ENCODE results near the gene KRT15.

The KRT15 gene

DNA sequence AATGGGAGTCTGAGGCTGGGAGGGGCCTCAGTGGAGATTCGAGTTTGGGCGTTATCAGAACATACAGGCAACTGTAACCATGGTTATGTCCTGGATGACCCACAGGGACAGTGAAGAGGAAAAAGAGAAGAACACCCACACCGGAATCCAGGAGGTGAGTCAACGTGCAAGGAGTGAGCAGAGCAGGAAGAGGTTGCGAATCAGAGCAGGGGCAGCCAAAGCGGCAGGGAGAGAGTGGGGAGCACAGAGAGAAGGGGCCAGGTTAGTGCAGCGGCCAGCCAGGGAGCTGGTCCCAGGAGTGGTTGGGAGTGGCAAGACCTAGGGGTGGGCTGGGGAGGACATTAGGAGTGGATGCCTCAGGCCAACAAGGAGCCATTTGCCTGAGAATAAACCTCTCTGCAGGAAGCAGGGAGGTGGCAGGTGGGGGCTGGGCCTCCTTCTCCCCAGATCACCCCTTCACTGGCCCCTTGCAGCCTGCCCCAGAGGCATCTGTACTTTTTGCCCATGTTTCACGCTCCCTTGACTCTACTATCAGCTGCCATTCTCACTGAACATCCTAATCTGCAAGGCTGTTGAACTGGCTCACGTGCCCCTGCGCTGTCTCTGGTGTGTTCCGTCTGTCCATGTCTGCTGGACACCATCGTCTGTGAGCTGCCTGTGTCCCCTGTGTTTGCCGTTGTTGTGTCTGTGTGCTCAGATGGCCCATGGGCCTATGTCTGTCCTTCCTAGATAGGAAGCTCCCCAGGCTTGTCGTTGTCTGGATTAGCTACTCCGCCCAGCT, 18.4 kb downstream of the KRT15 start:
- DNase-seq: no peak

DNA sequence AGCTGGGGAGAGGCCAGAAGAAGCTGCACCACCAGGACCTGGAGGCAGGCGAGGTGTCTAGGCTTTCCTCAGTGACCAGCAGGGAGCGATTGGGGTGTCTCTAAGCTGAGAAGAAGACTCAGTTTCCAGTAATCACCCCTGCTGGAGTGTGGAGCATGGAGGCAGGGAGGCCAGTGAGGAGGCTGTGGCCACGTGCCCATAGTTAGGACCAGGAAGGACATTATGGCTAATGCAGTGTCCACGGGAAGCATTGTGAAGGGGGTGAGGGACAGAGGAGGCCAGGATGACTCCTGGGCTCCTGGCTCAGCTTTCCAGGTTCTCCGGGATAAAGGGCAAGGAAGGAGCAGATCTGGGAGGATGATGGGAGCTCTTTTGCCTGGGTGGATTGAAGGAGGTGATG, 19.0 kb downstream of the KRT15 start:
- no peak for DNase-seq

DNA sequence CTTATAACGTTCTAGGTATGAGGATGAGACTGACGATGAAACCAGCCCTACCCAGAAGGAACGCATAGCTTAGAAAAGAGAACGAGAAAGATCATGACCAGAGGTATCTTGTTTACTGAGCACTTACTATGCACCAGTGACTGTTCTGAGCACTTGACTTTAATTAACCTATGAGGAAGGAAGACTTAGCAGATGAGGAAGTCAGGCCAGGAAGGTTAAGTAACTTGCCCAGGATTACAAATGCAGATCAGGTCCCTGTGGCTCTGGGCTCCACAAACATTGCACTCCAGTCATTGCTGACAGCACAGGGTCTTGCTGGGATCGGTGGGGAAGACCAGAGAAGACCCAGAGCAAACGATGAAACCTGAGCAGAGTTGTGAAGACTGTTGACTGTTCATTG, 20.4 kb downstream of the KRT15 start:
- no peak for DNase-seq

DNA sequence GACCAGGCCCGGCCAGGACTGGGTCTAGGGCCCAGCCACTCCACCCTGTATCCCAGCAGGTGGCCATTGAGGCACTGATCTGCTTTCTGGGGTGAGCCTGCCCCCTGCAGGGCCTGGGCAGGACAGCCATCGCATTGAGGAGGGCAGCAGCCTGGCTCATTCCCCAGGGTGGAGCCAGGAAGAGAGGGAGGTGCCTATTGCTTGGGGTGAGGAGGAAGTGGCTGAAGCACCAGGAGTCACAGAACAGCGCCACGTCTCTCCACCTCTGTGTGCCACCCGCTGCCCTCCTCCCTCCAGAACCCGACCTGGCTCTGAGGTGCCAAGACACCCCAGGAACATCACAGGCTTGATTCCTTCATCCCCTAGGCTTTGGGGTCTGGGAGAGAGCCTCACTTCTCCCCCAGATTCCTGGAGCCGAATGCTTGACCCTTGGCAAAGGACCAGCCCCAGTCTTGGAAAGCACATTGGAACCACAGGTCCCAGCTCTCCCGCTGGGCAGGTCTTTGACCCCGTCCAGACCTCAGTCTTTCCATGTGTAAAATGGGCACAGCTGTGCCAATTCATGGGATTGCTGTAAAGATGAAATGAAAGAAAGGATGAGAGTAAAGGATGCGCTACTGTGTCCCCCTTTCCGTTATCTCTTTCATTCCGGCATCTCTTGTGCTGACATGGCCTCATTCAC, 21.7 kb downstream of the KRT15 start:
- peak; percentile 77 for DNase-seq

DNA sequence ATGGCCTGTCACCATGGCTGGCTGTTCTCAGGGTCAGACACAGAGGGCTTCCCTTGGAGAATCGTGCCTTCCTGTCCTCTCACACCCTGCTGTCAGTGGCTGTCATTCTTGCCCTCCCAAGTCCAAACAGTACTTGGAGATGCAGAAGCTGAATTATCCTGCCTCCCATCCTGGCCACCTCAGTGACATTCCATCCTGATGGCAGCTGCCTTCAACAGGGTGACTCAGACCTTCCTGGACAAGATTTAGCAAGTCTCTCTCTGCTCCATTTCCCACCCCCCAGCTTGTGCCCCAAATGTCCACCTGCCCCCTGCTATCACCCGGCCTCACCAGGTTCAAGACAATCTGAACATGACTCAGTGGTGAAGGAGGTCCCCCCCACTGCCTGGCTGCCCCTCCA, 24.2 kb downstream of the KRT15 start:
- DNase-seq: no peak

DNA sequence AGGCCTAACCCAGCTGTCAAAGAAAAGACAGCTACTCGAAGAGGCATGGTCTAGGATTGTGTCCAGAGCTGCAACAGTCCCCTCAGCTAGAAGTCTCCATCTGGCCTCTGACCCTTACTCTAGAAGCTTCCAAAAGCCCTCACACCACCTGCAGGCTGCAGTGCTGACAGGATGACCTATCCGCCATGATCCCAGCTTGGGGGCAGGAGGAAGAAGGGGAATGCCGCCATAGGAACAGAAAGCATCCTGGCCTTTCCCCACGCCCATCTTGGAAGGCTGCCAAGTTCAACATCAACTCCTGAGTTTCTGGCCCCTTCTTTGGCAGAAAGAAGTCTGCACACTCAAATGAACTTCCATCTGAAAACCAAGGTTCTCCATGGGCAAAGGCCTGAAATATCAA, 25.9 kb downstream of the KRT15 start:
- no peak for DNase-seq

DNA sequence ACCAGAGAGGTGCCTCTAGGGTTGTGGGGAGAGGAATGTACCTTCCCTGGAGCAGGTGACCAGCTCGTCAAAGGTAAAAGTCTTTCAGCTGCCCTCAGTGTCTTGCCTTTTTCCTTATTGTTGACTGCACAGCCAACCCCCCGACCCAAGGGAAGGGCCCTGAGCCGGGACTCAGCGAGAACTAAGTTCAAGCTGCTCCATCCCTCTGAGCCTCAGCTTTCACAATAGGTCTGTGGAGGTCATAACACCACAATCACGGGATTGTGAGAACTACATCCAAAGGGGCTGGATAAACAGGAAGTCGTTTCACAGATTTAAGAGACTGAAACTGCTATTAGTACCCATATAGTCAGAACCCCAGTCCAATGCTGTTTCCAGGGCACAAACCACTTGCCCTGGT, 26.3 kb downstream of the KRT15 start:
- DNase-seq: no peak

DNA sequence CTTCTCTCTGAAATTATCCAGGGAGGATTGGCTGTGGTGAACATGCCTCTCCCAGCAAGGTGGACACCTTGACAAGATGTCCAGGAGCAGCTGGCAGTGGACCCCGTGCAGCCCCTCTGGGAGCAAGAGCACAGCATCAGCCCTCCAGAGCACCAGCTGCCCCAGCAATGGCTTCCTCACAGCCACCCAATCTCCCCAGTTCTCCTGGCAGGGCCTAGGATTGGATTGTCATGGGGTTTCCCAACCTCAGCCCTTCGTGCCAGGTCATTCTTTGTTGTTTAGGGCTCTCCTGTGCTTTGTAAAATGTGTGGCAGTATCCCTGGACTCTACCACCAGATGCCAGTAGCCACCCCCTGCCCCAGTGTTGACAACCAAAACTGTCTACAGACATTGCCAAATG, 27.2 kb downstream of the KRT15 start:
- DNase-seq: no peak

DNA sequence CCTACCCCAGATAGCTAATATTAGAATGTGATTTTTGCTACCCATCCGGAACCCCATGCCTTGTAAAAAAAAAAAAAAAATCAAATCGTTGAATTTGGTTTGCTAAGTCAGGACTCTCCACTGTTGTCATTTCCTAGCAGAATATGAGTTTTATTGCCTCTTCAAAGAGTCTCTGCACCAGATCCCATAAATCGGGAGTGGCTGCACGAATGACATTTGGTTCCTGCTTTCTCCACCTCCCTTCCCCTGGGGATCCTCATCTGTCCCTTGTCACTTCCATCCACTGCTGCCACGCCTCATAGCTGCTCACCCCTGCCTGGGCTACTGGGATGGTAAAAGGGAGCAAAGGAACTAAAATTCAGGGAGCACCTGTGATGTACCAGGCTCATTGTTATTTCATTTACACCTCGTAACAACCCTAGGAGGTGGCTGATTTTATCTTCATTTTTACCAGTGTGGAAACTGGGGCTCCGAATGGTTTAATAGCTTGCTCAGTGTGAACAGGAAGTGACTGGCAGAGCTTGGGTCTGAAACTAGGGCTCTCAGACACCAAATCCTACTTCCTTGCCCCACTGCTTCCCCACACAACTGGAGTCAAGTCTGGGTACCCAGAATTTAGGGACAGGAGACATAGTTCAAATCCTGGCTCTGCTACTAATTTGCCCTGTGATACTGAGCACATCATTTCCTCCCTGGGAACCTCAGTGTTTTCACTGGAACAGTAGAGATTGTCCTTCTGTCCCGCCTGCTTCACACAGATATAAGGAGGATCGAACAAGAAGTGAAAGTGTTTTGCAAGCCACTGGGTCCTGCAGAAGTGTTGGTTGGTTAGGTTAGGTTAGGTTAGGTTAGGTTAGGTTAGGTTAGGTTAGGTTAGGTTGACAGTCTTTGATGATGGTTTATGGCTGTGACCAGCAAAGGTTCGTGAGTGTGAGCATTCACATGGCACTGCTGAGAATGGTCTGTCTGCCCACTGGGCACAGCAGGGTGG, 28.4 kb downstream of the KRT15 start:
- no peak for DNase-seq

DNA sequence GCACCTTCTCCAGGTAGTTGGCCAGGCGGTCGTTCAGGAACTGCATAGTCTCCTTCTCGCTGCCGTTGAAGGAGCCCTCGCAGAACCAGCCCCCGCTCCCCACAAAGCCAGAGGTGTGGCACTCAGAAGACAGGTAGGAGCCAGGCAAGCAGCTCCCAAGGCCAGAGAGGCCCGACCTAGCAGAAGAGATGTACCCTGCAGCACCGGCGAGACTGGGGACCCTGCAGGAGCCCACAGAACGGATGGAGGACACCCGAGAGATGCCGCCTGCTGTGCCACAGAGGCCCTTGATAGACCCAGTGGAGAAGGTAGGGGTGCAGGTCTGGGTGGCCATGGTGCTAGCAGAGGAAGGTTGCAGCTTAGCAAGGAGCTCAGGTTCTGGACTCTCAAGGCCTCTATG, 29.2 kb downstream of the KRT15 start, which contains the start of gene KRT36:
Gene KRT36, minus strand, starts transcription at position 380 of the 400 bp plus-strand sequence. Its CDS starts 46 bp downstream, at position 334.
- DNase-seq: no peak

DNA sequence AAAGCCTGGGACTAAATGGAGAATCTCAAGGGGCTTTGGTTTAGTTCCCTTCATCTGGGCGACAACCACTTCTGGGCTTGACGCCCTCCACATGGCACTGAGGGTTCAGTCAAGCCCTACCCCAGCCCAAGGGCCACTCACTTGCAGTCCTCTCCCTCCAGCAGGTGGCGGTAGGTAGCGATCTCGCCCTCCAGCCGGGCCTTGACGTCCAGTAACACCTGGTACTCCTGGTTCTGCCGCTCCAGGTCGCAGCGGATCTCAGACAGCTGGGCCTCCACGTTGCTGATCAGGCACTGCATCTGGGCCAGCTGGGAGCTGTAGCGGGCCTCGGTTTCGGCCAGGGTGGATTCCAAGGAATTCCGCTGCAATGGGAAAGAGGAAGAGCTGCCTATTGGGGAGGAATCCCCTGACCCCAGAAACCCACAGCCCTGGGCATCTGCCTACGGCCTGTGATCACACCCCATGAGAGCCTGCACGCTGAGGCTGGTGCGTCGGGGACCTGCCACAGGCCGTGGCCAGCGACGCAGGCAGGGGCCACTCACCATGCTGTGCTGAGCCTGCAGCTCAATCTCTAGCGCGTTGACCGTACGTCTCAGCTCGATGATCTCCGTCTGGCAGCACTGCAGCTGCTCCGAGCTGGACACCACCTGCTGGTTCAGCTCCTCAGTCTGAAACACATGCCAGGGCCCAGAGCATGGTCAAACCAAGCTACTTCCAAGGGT, 31.7 kb downstream of the KRT15 start:
- DNase-seq: no peak

DNA sequence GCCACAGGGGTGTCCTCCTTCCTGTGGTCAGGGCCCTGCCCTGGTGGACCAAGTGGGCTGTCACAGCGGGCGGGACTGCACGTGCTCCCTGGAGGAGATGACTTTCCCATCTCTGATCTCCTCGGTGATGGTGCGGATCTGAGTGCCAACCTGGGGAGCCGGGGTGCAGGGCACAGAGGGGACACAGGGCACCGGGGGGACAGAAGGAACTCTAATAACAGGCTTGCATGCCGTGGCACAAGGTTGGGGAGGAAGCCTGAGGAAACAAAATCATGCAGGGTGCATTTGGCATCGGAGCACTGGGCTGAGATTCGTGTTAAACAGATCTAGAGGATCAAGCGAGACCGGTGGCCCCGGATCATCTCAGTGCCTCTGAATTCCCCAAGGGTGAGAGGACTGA, 32.4 kb downstream of the KRT15 start:
- no peak for DNase-seq

DNA sequence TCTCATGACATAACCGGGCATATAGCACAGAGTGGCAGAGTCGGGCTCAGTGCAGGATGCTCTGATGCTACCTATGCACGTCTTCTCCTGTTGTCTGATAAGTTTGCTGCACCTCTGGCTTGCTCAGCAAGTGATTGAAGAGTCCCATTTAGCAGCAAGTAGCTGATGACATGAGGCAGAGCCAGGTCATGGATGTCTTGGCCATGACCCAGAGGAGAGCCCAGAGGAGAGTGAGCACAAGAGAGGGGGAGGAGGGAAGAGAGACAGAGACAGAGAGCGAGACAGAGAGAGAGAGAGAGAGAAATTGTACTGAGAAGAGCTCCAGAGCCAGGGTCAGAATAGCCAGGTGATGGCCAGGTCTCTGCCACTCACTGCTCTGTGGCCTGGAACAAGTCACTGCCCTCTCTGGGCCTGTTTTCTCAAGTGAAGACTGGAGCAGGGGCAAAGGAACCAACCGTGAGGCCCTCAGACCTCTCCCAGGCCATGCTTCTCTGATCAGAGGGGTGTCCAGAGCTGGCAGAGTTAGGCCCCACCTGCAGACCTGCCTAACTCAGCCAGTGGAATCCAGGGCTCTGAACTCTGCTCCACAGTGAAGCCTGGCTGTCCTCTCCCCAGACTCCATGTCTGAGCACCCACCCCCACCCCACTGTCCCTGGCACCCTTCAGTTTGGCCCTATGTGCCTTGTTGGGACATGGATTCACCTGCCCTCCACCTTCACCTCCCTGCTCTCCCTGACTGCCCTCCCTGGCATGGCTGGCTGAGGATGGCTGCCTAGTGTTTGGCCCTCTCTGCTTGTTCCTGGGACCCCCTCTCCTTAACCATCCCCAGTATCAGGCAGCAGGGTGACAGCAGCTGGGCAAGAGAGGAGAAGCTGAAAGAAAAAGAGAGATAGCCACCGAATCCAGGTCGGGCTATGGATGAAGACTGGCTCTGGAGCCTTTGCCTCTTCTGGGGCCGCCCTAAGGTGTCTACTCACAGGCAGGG, 33.5 kb downstream of the KRT15 start:
- DNase-seq: no peak

DNA sequence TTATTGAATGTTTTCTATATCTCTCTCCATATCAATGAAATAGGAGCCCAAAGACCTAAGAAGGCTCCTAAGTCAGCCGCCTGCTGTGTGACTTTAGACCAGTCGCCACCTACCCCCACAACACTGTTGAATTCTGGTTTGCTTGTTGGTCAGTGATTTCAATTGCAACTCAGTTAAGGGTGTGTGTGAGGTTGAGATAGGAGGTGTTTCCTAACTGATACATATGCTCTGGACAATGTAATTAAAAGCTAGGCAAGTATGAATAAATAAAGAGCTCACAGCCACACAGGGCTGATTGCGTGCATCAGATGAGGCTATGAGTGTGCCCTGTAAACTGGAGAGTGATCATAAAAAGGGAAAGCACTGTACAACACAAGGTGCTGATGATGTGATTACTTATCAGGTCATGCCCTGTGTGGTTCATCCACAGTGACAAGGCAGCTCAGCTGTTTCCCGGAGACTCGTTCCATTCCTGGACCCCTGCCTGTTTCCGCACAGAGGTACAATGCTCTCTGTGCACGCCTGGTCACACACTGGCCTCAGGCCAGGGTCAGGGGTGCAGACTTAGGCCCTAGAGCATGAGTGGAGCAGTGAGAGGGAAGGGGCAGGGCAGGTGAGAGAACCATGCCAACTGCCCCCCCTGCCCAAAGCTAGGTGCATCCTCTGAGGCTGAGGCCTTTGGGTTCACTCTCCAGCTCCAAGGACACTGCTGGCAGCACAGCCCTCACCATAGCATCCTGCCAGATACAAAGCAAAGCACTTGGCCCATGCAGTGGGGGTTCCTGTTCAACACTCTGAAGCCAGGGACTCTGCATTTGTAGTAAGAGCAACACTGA, 34.5 kb downstream of the KRT15 start:
- no peak for DNase-seq

DNA sequence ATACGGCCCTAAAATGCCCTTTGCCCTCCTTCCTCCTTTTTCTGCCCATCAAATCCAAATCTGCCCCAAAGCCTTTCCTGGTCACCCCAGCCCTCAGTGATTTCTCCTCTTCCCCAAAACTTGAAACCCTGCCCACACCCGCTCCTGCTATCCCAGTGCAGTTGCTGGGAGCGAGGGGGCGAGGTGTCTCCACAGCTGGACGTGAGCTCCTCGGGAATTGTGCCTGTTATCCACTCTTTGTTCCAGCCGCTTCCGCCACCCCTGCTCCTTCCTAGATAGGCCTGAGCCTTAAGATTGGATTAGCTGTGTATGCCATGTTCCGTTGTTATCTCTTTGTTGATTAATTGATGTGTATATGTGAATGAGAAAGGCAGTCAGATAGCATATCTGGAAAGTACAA, 35.2 kb downstream of the KRT15 start:
- no peak for DNase-seq

DNA sequence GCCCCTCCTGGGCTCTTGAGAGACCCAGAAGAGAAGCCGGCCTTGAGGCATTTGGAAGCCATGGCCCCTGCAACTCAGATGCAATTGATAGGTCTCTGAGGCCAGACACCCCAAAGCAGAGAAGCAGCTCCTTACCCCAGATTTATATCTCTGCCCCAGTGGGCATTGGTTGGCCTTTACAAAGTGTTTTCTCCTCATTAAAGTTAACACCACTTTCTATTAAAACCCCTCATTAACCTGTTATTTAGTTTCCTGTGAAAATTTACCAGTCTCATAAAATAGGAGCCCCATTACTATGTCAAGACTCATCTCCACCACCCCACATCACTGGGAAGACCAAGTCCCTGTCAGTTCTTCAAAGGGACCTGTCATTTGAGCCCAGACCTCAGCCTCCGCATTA, 37.7 kb downstream of the KRT15 start, which contains the start of gene KRT35:
Gene KRT35, minus strand, starts transcription at position 116 of the 400 bp plus-strand sequence. Its CDS starts 54 bp downstream, at position 62.
- DNase-seq: no peak

DNA sequence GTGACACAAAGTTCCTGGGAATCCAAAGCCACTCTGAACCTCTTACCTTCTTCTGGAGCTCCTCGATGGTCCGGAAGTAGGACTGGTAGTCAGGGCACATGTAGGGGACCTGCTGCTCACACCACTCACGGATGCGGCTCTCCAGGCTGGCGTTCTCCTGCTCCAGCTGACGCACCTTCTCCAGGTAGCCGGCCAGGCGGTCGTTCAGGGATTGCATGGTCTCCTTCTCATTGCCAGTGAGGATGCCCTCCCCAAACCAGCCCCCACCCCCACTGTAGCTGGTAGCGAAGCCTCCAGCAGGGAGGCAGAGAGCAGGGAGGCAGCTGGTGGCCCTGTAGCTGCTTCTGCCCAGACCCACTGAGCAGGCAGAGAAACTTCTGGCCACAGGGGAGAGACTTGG, 38.1 kb downstream of the KRT15 start:
- DNase-seq: no peak

DNA sequence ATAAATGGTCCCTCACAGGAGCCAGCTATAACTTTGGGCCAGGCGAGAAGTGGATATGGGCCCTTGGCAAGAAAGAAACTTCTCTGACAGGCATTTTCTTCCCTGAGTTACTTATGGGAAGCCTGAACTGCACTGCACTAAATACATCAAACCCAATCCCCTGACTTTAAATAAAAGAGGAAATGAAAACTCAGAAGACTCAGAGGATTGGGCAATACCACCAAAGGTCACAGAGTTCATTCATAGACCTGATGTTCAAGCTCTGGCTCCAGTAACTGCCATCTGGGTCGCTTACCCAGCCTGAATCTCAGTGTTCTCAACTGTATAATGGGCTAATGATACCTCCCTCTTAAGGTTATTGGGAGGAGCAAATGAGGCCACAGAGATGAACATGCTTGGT, 38.6 kb downstream of the KRT15 start:
- DNase-seq: no peak

DNA sequence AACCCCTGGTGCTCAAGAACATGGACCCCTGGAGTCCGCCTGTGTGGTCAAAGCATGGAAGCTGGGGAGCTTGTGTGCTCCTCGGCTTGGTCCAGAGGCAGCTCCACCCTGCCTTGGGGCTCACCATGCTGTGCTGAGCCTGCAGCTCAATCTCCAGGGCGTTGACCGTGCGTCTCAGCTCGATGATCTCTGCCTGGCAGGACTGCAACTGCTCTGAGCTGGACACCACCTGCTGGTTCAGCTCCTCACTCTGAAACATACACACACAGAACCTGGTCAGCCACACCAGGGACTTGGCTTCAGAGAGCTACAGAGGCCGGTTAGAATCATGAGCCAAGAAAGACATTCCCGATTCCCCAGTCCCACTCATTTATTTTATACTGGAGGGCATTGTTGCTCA, 40.5 kb downstream of the KRT15 start:
- no peak for DNase-seq

All from NCI-H1436 treated with DMSO at 0.1 percent for 48 hours (cell line).